Measurements from ENCODE around the gene WAPL. TPM values are rescaled to one million over a fixed set of nuclear protein-coding genes. Genes with fewer than 3 reads are reported as not detected.
A peak's percentile ranks its signal among the peaks of the same experiment; 100 is the strongest.

Gene WAPL
- total and polyA plus RNA-seq, 2 of the 13 experiments (the other 11 are each of a cell fraction or from before 2014, with no cell fraction given): 13.2 to 43.5 TPM

DNA sequence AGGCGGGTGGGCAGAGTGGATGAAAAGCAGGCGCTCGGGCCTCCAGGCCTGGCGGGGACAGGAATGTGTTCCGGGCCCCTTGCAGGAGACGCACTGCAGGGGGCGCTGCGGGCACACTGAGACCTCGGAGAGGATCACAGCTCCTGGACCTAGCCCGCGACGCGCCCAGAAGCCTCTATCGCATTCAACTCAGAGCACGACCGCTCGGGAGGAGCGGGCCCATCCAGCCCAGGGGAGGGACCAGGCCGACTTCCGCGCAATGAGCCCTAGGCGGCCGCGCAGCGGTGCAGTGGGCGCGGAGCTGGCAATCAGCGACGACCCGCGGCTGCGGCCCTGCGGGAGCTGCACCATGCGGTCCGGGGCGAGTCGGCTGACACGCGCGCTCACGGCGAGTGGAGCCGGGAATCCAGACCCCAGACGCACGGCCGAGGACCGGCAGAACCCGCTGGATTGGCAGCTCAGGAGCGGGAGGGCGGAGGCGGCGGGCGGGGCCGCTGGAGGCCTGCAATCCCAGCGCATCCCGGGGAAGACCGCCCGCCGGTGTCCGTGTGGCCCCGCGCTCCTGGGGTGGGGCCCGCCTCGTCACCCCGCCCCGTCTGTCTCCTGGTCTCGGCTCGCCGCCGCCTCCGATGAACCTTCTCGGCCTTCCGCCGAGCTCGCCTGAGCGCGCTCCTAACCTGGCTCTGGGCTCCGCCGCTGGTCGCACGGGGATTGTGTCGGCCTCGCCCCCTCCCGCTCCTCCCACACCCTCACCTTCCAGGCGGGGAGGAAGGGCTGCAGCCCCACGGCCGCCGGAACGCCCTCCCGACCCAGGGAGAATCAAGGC is 121.5 kb downstream of the WAPL start (continued):
- TF ChIP-seq, protein P1, sequence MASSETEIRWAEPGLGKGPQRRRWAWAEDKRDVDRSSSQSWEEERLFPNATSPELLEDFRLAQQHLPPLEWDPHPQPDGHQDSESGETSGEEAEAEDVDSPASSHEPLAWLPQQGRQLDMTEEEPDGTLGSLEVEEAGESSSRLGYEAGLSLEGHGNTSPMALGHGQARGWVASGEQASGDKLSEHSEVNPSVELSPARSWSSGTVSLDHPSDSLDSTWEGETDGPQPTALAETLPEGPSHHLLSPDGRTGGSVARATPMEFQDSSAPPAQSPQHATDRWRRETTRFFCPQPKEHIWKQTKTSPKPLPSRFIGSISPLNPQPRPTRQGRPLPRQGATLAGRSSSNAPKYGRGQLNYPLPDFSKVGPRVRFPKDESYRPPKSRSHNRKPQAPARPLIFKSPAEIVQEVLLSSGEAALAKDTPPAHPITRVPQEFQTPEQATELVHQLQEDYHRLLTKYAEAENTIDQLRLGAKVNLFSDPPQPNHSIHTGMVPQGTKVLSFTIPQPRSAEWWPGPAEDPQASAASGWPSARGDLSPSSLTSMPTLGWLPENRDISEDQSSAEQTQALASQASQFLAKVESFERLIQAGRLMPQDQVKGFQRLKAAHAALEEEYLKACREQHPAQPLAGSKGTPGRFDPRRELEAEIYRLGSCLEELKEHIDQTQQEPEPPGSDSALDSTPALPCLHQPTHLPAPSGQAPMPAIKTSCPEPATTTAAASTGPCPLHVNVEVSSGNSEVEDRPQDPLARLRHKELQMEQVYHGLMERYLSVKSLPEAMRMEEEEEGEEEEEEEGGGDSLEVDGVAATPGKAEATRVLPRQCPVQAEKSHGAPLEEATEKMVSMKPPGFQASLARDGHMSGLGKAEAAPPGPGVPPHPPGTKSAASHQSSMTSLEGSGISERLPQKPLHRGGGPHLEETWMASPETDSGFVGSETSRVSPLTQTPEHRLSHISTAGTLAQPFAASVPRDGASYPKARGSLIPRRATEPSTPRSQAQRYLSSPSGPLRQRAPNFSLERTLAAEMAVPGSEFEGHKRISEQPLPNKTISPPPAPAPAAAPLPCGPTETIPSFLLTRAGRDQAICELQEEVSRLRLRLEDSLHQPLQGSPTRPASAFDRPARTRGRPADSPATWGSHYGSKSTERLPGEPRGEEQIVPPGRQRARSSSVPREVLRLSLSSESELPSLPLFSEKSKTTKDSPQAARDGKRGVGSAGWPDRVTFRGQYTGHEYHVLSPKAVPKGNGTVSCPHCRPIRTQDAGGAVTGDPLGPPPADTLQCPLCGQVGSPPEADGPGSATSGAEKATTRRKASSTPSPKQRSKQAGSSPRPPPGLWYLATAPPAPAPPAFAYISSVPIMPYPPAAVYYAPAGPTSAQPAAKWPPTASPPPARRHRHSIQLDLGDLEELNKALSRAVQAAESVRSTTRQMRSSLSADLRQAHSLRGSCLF (CRISPR knock-in tag; IDR thresholded peaks at IDR 0.05; ENCODE audit: borderline replicate concordance): no peak
- no peak for TF ChIP-seq NPAS2 (CRISPR knock-in tag; IDR thresholded peaks at IDR 0.05; ENCODE audit: borderline replicate concordance)
- peak; percentile 67 for TF ChIP-seq KMT2B (CRISPR knock-in tag; IDR thresholded peaks at IDR 0.05)
- no peak for TF ChIP-seq ARNT (IDR thresholded peaks at IDR 0.05)
- TF ChIP-seq, protein P2, sequence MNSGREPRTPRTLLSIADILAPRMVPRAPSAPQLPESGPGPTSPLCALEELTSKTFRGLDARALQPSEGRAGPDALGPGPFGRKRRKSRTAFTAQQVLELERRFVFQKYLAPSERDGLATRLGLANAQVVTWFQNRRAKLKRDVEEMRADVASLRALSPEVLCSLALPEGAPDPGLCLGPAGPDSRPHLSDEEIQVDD (CRISPR knock-in tag; IDR thresholded peaks at IDR 0.05; ENCODE audit: borderline replicate concordance): no peak
- no peak; the same call in 1 of the 2 replicates for TF ChIP-seq ZNF788 (CRISPR knock-in tag; IDR thresholded peaks at IDR 0.05; ENCODE audit: borderline replicate concordance)
- TF ChIP-seq TOE1 (CRISPR knock-in tag; IDR thresholded peaks at IDR 0.05): no peak
- TF ChIP-seq, protein P3, sequence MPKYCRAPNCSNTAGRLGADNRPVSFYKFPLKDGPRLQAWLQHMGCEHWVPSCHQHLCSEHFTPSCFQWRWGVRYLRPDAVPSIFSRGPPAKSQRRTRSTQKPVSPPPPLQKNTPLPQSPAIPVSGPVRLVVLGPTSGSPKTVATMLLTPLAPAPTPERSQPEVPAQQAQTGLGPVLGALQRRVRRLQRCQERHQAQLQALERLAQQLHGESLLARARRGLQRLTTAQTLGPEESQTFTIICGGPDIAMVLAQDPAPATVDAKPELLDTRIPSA (CRISPR knock-in tag; IDR thresholded peaks at IDR 0.05; ENCODE audit: borderline replicate concordance): peak; percentile 91
- TF ChIP-seq ZNF770 (CRISPR knock-in tag; IDR thresholded peaks at IDR 0.05): peak; percentile 74
- no peak for TF ChIP-seq ZNF773 (CRISPR knock-in tag; IDR thresholded peaks at IDR 0.05; ENCODE audit: borderline replicate concordance)
- no peak for TF ChIP-seq MZF1 (CRISPR knock-in tag; IDR thresholded peaks at IDR 0.05; ENCODE audit: borderline replicate concordance)
- peak; percentile 54; the same call in 1 of the 2 replicates for TF ChIP-seq MAF1 (CRISPR knock-in tag; IDR thresholded peaks at IDR 0.05; ENCODE audit: borderline replicate concordance)
- TF ChIP-seq PHF20 (CRISPR knock-in tag; IDR thresholded peaks at IDR 0.05): peak; percentile 74
- TF ChIP-seq, protein P4, sequence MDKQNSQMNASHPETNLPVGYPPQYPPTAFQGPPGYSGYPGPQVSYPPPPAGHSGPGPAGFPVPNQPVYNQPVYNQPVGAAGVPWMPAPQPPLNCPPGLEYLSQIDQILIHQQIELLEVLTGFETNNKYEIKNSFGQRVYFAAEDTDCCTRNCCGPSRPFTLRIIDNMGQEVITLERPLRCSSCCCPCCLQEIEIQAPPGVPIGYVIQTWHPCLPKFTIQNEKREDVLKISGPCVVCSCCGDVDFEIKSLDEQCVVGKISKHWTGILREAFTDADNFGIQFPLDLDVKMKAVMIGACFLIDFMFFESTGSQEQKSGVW (CRISPR knock-in tag; IDR thresholded peaks at IDR 0.05; ENCODE audit: borderline replicate concordance): no peak; the same call in 1 of the 2 replicates
- TF ChIP-seq, protein P5, sequence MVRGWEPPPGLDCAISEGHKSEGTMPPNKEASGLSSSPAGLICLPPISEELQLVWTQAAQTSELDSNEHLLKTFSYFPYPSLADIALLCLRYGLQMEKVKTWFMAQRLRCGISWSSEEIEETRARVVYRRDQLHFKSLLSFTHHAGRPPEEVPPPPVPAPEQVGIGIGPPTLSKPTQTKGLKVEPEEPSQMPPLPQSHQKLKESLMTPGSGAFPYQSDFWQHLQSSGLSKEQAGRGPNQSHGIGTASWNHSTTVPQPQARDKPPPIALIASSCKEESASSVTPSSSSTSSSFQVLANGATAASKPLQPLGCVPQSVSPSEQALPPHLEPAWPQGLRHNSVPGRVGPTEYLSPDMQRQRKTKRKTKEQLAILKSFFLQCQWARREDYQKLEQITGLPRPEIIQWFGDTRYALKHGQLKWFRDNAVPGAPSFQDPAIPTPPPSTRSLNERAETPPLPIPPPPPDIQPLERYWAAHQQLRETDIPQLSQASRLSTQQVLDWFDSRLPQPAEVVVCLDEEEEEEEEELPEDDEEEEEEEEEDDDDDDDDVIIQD (CRISPR knock-in tag; IDR thresholded peaks at IDR 0.05; ENCODE audit: low read depth): 0 out of 2 replicates have a peak, but pooled peaks have one; percentile 16
